GM12891 (cell line): ENCODE measurements around the gene CCDC169.

Experiments
- PAX5 ChIP-seq: IDR thresholded peaks from 2 replicates; pipeline ENCODE4 v1.6.1; 2011; ENCODE audit warnings: low read length, moderate library complexity, mild to moderate bottlenecking; ENCODE audit not compliant: insufficient read depth, severe bottlenecking
- POLR2A ChIP-seq: IDR thresholded peaks from 2 replicates; pipeline ENCODE4 v1.6.1; 2011; ENCODE audit warnings: low read depth, low read length, control low read depth
- POLR2AphosphoS5 ChIP-seq: IDR thresholded peaks from 2 replicates; pipeline ENCODE4 v1.6.1; 2011; ENCODE audit warnings: low read depth, low read length, control low read depth
- SPI1 ChIP-seq: IDR thresholded peaks from 2 replicates; pipeline ENCODE4 v1.6.1; 2011; ENCODE audit warnings: low read depth, low read length, control low read depth
- TAF1 ChIP-seq: IDR thresholded peaks from 2 replicates; pipeline ENCODE4 v1.6.1; 2011; ENCODE audit warnings: low read depth, low read length, control low read depth

DNA sequence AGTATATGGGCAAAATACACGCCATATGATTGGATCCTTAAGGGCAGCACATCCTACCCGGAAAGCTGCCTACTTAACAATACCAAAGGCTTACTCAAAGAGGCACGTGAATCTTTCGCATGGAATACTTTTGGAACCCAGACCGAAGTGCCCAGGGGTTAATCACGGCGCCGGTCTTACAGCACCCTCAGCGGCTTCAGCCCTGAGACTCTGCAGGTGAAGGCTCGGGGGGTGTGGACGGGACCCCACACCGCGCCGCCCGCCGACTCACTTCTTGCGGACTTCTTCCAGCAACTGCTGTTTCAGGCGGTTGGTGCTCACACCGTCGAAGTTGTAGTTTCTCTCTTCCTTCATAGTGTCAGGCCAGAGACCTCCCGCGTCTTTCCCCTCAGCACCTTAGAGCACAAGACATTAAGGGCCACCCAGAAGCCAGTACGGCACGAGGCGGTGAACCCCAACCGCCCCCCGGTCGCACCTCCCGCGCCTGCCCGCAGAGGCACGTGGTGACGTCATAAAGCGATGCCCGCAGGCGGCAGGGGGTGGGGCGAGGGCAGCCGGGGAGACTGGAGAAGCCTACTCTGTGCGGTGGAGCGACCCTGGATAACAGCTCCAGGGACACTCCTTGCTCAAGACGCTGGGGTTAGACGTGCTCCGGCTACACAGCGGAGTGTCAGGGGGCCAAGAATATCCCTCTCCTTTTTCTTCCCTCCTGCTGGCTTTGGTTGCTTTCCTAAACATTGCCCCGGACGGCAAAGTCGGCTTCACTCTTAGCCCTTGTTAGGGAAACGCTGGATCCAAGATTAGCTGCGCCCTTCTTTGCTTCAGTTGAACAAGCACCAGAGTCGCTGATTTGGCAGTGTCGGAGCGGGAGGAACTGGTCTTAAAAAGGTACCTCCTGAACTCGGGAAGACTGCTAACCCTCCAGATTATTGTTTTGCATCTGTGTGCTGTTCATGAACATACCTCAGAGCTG lies at the start of gene CCDC169:
- TF ChIP-seq POLR2A (no peak), POLR2AphosphoS5 (no peak), PAX5 (no peak), TAF1 (no peak), SPI1 (no peak)
